ENCODE data around the gene ITPKC.

Gene ITPKC

DNA sequence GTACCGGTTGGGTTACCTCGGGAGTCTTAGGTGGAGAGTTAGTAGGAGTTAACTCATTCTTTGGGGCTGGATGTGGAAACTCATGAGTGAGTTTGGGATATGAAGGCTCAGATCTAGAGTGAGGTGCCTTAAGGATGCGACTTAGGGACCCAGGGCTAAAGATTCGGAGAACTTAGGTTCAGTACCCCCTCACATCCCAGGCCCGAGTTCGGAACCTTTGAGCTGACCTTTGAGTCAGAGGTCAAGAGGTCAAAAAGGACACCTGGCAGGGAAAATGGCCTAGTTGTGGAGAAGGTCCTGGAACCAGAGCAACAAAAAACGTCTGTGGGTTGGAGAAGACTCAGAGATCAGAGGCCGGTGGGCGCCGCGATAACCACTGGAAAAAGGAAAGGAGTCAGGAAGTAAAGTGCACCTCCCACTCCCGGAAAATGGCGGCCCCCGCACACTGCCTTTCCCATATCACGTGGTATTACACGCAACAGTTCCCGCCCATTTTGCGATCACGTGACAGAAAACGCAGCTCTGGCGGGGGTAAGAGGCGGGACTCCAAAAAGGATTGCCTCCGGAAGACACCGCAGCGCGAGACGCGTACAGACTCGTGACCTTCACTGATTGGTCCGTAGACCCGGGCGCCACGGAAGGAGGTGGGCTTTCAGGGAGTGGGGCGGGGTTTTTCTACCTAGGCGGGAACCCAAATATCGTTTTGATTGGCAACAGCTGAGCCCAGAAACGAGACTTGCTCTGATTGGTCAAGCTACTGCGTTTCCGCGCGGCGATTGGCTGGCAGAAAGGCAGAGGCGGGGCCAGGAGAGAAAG is 33.4 kb downstream of the ITPKC start, which contains the start of gene ACTMAP:
TSS of gene ACTMAP (minus strand) at position 420 of the 816 bp plus-strand sequence. CDS start 674 bp downstream, outside the sequence.
- Histone ChIP-seq H3K27me3 (ENCODE audit: control insufficient read depth, insufficient read depth, low read length) (no peaks in the 10 kb centered on the region), H3K9ac (ENCODE audit: low read depth, low read length) (peak within 1 kb of the TSS; percentile 99), H3K9me3 (ENCODE audit: control insufficient read depth, insufficient read depth, low read length) (no peaks in the 10 kb centered on the region), H3K4me3 (ENCODE audit: low read depth, low read length) (peak within 1 kb of the TSS; percentile 78), H3K36me3 (ENCODE audit: control insufficient read depth, insufficient read depth, low read length) (peaks cover 17% of the 10 kb centered on the region), H3K4me1 (ENCODE audit: control insufficient read depth, insufficient read depth, low read length) (peaks cover 8% of the 10 kb centered on the region)

DNA sequence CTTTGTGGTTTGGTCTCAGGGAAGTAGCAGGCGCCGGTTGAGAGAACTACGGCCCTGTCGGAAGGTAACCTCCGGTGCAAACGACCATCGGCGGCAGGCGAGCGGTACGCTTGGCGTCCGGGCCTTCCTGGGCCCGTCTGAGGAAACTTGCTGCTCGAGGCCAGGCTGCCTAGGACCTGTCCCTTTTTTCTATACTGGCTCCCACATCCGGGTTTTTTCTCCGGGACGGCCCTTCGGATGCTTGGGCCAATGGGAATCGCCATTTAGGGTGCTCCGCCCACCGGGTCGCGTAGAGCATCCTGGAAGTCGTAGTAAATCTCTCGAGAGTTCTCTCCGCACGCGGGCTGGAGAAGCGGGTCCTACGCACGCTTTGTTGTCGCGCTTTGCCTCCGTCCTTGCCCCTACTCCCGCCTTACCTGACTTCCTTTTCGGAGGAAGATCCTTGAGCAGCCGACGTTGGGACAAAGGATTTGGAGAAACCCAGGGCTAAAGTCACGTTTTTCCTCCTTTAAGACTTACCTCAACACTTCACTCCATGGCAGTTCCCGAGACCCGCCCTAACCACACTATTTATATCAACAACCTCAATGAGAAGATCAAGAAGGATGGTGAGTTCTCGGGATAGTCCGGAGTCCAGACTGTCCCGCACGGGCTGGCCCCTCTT is 34.1 kb downstream of the ITPKC start, which contains the start of gene SNRPA:
TSS of gene SNRPA (plus strand) at position 330 of the 664 bp plus-strand sequence. CDS start at position 536, 206 bp downstream.
- Histone ChIP-seq H3K9ac (ENCODE audit: low read depth, low read length) (peak within 1 kb of the TSS; percentile 99), H3K4me3 (ENCODE audit: low read depth, low read length) (peak within 1 kb of the TSS; percentile 78), H3K9me3 (ENCODE audit: control insufficient read depth, insufficient read depth, low read length) (no peaks in the 10 kb centered on the region), H3K36me3 (ENCODE audit: control insufficient read depth, insufficient read depth, low read length) (peaks cover 22% of the 10 kb centered on the region), H3K4me1 (ENCODE audit: control insufficient read depth, insufficient read depth, low read length) (peaks cover 8% of the 10 kb centered on the region), H3K27me3 (ENCODE audit: control insufficient read depth, insufficient read depth, low read length) (no peaks in the 10 kb centered on the region)

DNA sequence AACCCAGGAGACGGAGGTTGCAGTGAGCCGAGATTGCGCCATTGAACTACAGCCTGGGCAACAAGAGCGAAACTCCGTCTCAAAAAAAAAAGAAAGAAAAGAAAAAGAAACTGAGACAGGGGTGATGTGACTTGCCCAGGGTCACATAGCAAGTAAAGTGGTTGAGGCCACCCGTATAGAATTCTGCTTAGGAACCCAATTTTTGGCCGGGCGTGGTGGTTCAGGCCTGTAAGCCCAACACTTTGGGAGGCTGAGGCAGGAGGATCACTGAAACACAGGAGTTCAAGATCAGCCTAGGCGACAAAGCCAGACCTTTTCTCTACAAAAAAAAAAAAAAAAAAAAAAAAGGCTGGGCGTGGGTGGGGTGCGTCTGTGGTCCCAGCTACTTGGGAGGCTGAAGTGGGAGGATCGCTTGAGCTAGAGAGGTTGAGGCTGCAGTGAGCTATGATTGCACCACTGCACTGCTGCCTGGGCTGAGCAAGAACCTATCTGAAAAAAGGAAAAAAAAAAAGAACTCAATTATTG is 35.4 kb downstream of the ITPKC start:
- no peaks in the 10 kb centered on the region for H3K9me3 ChIP-seq (ENCODE audit: control insufficient read depth, insufficient read depth, low read length)
- H3K27me3 ChIP-seq (ENCODE audit: control insufficient read depth, insufficient read depth, low read length), result no peaks in the 10 kb centered on the region
- H3K4me3 ChIP-seq (ENCODE audit: low read depth, low read length), result peak overlapping the region; percentile 78
- H3K36me3 ChIP-seq (ENCODE audit: control insufficient read depth, insufficient read depth, low read length), result peaks cover 28% of the 10 kb centered on the region
- peaks cover 8% of the 10 kb centered on the region for H3K4me1 ChIP-seq (ENCODE audit: control insufficient read depth, insufficient read depth, low read length)
- H3K9ac ChIP-seq (ENCODE audit: low read depth, low read length), result no peak overlapping the region

DNA sequence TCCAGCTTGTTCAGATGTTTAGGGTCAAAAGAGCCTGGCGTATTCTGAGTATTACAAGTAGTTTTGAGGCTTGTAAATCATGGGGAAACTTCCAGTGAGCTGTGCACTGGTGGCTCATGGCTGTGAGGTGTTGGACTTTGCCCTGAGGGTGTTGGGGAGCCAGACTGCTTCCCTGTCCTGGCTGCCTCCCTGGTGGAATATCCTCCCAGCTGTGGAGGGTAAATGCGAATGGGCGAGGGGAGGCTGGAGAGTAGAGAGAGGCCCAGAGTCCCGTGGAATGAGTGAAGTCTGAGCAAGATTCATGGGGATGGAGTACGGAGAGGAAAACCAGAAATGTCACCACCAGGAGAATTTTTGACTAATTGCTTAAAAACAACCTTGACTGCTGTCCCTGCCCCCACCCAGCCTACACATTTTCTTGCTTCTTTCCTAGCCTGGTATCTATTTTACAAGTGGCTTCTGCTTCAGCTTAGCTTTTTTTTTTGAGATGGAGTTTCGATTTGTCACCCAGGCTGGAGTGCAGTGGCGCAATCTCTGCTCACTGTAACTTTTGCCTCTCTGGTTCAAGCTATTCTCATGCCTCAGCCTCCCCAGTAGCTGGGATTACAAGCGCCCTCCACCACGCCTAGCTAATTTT is 37.8 kb downstream of the ITPKC start:
- Histone ChIP-seq H3K4me3 (ENCODE audit: low read depth, low read length) (no peak overlapping the region), H3K36me3 (ENCODE audit: control insufficient read depth, insufficient read depth, low read length) (peaks cover 43% of the 10 kb centered on the region), H3K27me3 (ENCODE audit: control insufficient read depth, insufficient read depth, low read length) (no peaks in the 10 kb centered on the region), H3K9ac (ENCODE audit: low read depth, low read length) (no peak overlapping the region), H3K9me3 (ENCODE audit: control insufficient read depth, insufficient read depth, low read length) (no peaks in the 10 kb centered on the region), H3K4me1 (ENCODE audit: control insufficient read depth, insufficient read depth, low read length) (peaks cover 8% of the 10 kb centered on the region)

DNA sequence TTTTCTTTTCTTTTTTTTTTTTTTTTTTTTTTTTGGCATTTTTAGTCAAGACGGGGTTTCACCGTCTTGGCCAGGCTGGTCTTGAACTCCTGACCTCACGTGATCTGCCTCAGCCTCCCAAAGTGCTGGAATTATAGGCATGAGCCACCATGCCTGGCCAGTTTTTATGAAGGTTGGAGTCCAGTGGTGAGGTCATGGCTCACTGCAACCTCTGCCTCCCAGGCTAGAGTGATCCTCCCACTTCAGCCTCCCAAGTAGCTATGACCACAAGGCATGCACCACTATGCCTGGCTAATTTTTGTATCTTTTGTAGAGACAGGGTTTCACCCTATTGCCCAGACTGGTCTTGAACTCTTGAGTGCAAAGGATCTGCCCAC is 38.3 kb downstream of the ITPKC start:
- Histone ChIP-seq H3K4me1 (ENCODE audit: control insufficient read depth, insufficient read depth, low read length) (peaks cover 5% of the 10 kb centered on the region), H3K27me3 (ENCODE audit: control insufficient read depth, insufficient read depth, low read length) (no peaks in the 10 kb centered on the region), H3K9me3 (ENCODE audit: control insufficient read depth, insufficient read depth, low read length) (no peaks in the 10 kb centered on the region), H3K4me3 (ENCODE audit: low read depth, low read length) (no peak overlapping the region), H3K9ac (ENCODE audit: low read depth, low read length) (no peak overlapping the region), H3K36me3 (ENCODE audit: control insufficient read depth, insufficient read depth, low read length) (peaks cover 48% of the 10 kb centered on the region)

DNA sequence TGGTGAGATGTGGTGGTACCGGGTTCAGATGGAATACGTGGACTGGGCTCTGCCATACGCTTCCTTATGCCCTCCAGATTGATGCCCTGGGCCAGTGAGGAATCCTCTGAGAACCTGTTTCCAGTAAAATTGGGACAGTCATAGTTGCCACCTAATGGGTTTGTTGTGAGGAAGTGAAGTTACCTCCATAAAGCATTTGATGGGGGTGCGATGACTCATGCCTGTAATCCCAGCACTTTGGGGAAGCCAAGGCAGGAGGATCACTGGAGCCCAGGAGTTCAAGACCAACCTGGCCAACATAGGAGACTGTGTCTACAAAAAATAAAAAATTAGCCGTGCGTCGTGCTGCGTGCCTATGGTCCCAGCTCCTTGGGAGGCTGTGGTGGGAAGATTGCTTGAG is 38.9 kb downstream of the ITPKC start:
- Histone ChIP-seq H3K27me3 (ENCODE audit: control insufficient read depth, insufficient read depth, low read length) (no peaks in the 10 kb centered on the region), H3K9me3 (ENCODE audit: control insufficient read depth, insufficient read depth, low read length) (no peaks in the 10 kb centered on the region), H3K9ac (ENCODE audit: low read depth, low read length) (no peak overlapping the region), H3K4me3 (ENCODE audit: low read depth, low read length) (no peak overlapping the region), H3K4me1 (ENCODE audit: control insufficient read depth, insufficient read depth, low read length) (peaks cover 5% of the 10 kb centered on the region), H3K36me3 (ENCODE audit: control insufficient read depth, insufficient read depth, low read length) (peaks cover 54% of the 10 kb centered on the region)

DNA sequence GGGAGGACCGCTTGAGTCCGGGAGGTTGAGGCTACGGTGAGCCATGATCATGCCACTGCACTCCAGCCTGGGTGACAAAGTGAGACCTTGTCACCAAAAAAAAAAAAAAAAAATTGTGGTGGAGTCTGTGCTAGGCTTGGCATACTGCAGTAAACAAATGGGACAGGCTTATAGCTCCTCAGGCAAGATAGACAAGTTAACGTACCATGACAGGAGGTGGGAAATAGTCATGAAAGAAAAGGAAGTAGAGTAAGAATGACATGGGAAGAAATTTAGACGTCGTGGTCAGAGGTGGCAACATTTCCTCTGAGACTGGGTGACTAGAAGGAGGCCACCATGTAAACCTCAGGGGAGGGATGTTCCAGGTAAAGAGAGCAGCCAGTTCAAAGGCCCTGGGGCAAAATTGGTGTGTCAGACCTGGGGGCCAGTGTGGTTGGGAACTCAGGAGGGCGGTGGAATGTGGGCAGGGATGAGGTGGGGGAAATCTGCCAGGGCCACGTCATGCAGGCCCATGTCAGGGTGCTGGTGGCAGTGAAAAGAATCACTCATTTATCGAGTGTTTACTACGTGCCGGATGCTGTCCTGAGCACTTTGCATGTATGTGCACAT is 39.7 kb downstream of the ITPKC start:
- Histone ChIP-seq H3K9ac (ENCODE audit: low read depth, low read length) (peak overlapping the region; percentile 26), H3K9me3 (ENCODE audit: control insufficient read depth, insufficient read depth, low read length) (no peaks in the 10 kb centered on the region), H3K36me3 (ENCODE audit: control insufficient read depth, insufficient read depth, low read length) (peaks cover 61% of the 10 kb centered on the region), H3K4me3 (ENCODE audit: low read depth, low read length) (no peak overlapping the region), H3K27me3 (ENCODE audit: control insufficient read depth, insufficient read depth, low read length) (no peaks in the 10 kb centered on the region), H3K4me1 (ENCODE audit: control insufficient read depth, insufficient read depth, low read length) (peaks cover 5% of the 10 kb centered on the region)

DNA sequence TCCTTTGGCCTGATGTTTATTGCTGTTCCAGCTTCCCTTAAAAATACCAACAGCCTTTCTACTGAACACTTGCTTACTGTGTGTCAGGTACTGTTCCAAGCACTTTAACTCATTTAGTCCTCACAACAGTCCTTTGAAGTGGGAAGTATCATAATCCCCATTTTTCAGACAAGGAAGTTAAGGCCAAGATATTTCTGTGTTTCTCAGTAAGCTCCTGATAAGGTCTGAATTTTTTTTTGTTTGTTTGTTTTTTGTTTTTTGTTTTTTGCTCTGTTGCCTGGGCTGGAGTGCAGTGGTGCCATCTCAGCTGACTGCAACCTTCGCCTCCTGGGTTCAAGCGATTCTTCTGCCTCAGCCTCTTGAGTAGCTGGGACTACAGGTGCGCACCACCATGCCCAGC is 41.6 kb downstream of the ITPKC start:
- Histone ChIP-seq H3K27me3 (ENCODE audit: control insufficient read depth, insufficient read depth, low read length) (no peaks in the 10 kb centered on the region), H3K4me3 (ENCODE audit: low read depth, low read length) (no peak overlapping the region), H3K9ac (ENCODE audit: low read depth, low read length) (no peak overlapping the region), H3K36me3 (ENCODE audit: control insufficient read depth, insufficient read depth, low read length) (peaks cover 75% of the 10 kb centered on the region), H3K4me1 (ENCODE audit: control insufficient read depth, insufficient read depth, low read length) (peaks cover 5% of the 10 kb centered on the region), H3K9me3 (ENCODE audit: control insufficient read depth, insufficient read depth, low read length) (no peaks in the 10 kb centered on the region)

DNA sequence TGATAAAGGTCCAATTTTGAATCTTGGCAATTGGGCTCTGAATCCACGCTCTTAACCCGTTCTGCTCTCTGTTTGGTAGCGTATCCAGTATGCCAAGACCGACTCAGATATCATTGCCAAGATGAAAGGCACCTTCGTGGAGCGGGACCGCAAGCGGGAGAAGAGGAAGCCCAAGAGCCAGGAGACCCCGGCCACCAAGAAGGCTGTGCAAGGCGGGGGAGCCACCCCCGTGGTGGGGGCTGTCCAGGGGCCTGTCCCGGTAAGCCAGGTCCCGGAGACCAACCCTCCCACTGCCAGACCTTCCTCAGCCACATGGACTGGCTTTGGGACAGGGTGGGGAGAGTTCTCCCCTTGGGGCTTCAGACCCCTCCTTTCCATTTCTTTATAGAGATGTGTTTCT is 42.4 kb downstream of the ITPKC start:
- Histone ChIP-seq H3K9me3 (ENCODE audit: control insufficient read depth, insufficient read depth, low read length) (no peaks in the 10 kb centered on the region), H3K9ac (ENCODE audit: low read depth, low read length) (no peak overlapping the region), H3K4me3 (ENCODE audit: low read depth, low read length) (no peak overlapping the region), H3K36me3 (ENCODE audit: control insufficient read depth, insufficient read depth, low read length) (peaks cover 78% of the 10 kb centered on the region), H3K27me3 (ENCODE audit: control insufficient read depth, insufficient read depth, low read length) (no peaks in the 10 kb centered on the region), H3K4me1 (ENCODE audit: control insufficient read depth, insufficient read depth, low read length) (peaks cover 4% of the 10 kb centered on the region)

DNA sequence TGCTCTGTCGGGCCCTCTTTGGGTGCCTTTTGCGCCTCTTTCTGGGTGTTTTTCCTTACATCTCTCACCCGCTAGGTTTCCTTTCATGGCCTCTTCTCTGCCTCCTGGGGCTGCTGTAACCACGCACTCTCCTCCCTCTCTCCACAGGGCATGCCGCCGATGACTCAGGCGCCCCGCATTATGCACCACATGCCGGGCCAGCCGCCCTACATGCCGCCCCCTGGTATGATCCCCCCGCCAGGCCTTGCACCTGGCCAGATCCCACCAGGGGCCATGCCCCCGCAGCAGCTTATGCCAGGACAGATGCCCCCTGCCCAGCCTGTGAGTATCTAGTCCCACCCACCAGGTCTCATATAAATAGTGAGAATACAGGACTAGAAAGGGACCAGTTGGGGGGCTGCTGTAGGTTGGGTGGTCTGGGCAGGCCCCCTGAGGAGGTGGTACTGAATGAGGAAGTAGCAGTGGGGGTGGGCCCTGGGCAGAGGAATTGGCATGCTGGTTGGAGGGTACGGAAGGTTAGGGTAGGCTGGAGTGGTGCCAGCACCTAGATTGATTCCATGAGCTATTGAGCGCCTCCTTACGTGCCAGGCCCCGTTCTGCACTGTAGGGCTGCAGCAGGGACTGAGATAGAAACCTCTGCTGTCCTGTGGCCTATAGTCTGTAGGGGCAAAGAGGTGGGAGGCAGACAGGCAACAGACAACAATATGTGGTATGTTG is 46.0 kb downstream of the ITPKC start:
- Histone ChIP-seq H3K9ac (ENCODE audit: low read depth, low read length) (no peak overlapping the region), H3K36me3 (ENCODE audit: control insufficient read depth, insufficient read depth, low read length) (peaks cover 77% of the 10 kb centered on the region), H3K27me3 (ENCODE audit: control insufficient read depth, insufficient read depth, low read length) (no peaks in the 10 kb centered on the region), H3K4me1 (ENCODE audit: control insufficient read depth, insufficient read depth, low read length) (no peaks in the 10 kb centered on the region), H3K4me3 (ENCODE audit: low read depth, low read length) (no peak overlapping the region), H3K9me3 (ENCODE audit: control insufficient read depth, insufficient read depth, low read length) (no peaks in the 10 kb centered on the region)

DNA sequence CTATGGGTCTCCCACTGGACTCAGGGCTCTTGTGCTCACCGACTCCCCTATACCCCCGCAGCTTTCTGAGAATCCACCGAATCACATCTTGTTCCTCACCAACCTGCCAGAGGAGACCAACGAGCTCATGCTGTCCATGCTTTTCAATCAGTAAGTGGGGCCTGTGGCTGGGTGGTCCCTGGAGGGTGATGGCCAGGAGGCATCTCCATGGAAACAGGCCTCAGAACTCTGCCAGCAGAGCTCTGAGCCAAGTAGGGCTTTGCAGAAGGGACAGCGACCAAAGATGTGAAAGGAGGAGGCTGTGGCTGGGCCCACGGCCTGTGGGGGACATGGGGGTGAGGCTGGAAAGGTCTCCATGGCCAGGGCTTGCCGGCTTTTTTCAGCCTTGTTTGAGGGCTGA is 46.6 kb downstream of the ITPKC start:
- Histone ChIP-seq H3K4me3 (ENCODE audit: low read depth, low read length) (no peak overlapping the region), H3K4me1 (ENCODE audit: control insufficient read depth, insufficient read depth, low read length) (no peaks in the 10 kb centered on the region), H3K9ac (ENCODE audit: low read depth, low read length) (no peak overlapping the region), H3K9me3 (ENCODE audit: control insufficient read depth, insufficient read depth, low read length) (no peaks in the 10 kb centered on the region), H3K27me3 (ENCODE audit: control insufficient read depth, insufficient read depth, low read length) (no peaks in the 10 kb centered on the region), H3K36me3 (ENCODE audit: control insufficient read depth, insufficient read depth, low read length) (peaks cover 71% of the 10 kb centered on the region)
